IMR-90 (cell line): ENCODE results near the gene MFAP4. TPM values are rescaled to one million over a fixed set of nuclear protein-coding genes. Genes with fewer than 3 reads are reported as not detected.

Experiments used
- ATAC-seq: fragments of 200-7000 bp; cut with Tn5 transposase; 2 replicates; pipeline ENCODE4 v1.9.1; 2020; ENCODE audit warnings: low read depth, mild to moderate bottlenecking, moderate library complexity
- BruUV-seq: library from RNA; stranded (reverse); fragments of 400-500 nt; replicated peaks from 2 replicates; lab custom pipeline; 2021; lab: Mats Ljungman, UMichigan
- CTCF ChIA-PET: fragments of 300-600 bp; formaldehyde crosslinking; extraction: SDS; loops from one replicate; lab custom pipeline; 2021; ENCODE audit warnings: antibody characterized with exemption; lab: Yijun Ruan, JAX
- POLR2A ChIA-PET: fragments of 300-600 bp; sonication (Branson Sonifier 250); formaldehyde crosslinking; loops from one replicate; lab custom pipeline; 2022; ENCODE audit warnings: antibody characterized with exemption; ENCODE audit not compliant: unreplicated experiment; lab: Charles Lee
- DNase-seq: peaks from one replicate; pipeline ENCODE4 v3.0.0; 2013
- H2AFZ ChIP-seq: replicated peaks from 2 replicates; pipeline ENCODE3; 2013; ENCODE audit warnings: low read length, mild to moderate bottlenecking; ENCODE audit not compliant: poor library complexity
- H2AK5ac ChIP-seq: 2 replicates; pipeline ENCODE4 v1.6.1; 2013; ENCODE audit warnings: low read depth, low read length, inconsistent platforms
- H2AK9ac ChIP-seq: replicated peaks from 2 replicates; pipeline ENCODE3; 2013; ENCODE audit warnings: mild to moderate bottlenecking, low read depth, low read length, moderate library complexity; ENCODE audit not compliant: poor library complexity
- H2BK120ac ChIP-seq: 2 replicates; pipeline ENCODE4 v1.6.1; 2013; ENCODE audit warnings: low read depth, low read length, inconsistent platforms
- H2BK15ac ChIP-seq: 3 replicates; pipeline ENCODE4 v1.6.1; 2013; ENCODE audit warnings: low read depth, low read length, inconsistent platforms
- H2BK20ac ChIP-seq: 2 replicates; pipeline ENCODE4 v1.6.1; 2013; ENCODE audit warnings: low read depth, mild to moderate bottlenecking, inconsistent platforms, low read length, moderate library complexity
- H2BK5ac ChIP-seq: 2 replicates; pipeline ENCODE4 v1.6.1; 2013; ENCODE audit warnings: mild to moderate bottlenecking, low read depth, low read length, inconsistent platforms; ENCODE audit not compliant: poor library complexity, severe bottlenecking
- H3K14ac ChIP-seq: replicated peaks from 2 replicates; pipeline ENCODE4 v1.6.1; 2013; ENCODE audit warnings: low read depth, low read length, inconsistent platforms
- H3K18ac ChIP-seq: 2 replicates; pipeline ENCODE4 v1.6.1; 2013; ENCODE audit warnings: low read depth, low read length, control low read depth
- H3K23ac ChIP-seq: 2 replicates; pipeline ENCODE4 v1.6.1; 2013; ENCODE audit warnings: low read depth, low read length, inconsistent platforms
- H3K27ac ChIP-seq: 2 replicates; pipeline ENCODE4 v1.5.1; 2013; ENCODE audit warnings: mild to moderate bottlenecking, control low read depth, low read length; ENCODE audit not compliant: insufficient read depth
- H3K27me3 ChIP-seq: 2 replicates; pipeline ENCODE4 v1.6.1; 2013; ENCODE audit warnings: low read length; ENCODE audit not compliant: control insufficient read depth, insufficient read depth
- H3K36me3 ChIP-seq: 2 replicates; pipeline ENCODE4 v1.6.1; 2013; ENCODE audit warnings: low read length, mixed read lengths; ENCODE audit not compliant: control insufficient read depth, insufficient read depth
- H3K4ac ChIP-seq: 2 replicates; pipeline ENCODE4 v1.6.1; 2013; ENCODE audit warnings: low read depth, low read length, inconsistent platforms
- H3K4me1 ChIP-seq: 2 replicates; pipeline ENCODE4 v1.6.1; 2013; ENCODE audit warnings: low read length, mixed read lengths; ENCODE audit not compliant: control insufficient read depth, insufficient read depth
- H3K4me2 ChIP-seq: 2 replicates; pipeline ENCODE4 v1.6.1; 2013; ENCODE audit warnings: low read depth, mild to moderate bottlenecking, control low read depth, low read length, moderate library complexity
- H3K4me3 ChIP-seq: 2 replicates; pipeline ENCODE4 v1.5.1; 2013; ENCODE audit warnings: low read depth, mild to moderate bottlenecking, control low read depth, low read length, moderate library complexity; ENCODE audit not compliant: insufficient read depth
- H3K56ac ChIP-seq: 2 replicates; pipeline ENCODE4 v1.6.1; 2013; ENCODE audit warnings: low read length, inconsistent platforms; ENCODE audit not compliant: insufficient read depth; ENCODE audit errors: extremely low read depth
- H3K79me1 ChIP-seq, 2 experiments: 2 replicates each; pipeline ENCODE4 v1.6.1; 2013; ENCODE audit warnings: low read length in 2 of 2, inconsistent platforms in 1 of 2, low read depth in 1 of 2
- H3K9ac ChIP-seq: 2 replicates; pipeline ENCODE4 v1.6.1; 2013; ENCODE audit warnings: low read depth, low read length, control low read depth
- H3K9me1 ChIP-seq: 2 replicates; pipeline ENCODE4 v1.6.1; 2013; ENCODE audit warnings: low read length, inconsistent platforms; ENCODE audit not compliant: insufficient read depth
- H3K9me3 ChIP-seq: 2 replicates; pipeline ENCODE4 v1.6.1; 2013; ENCODE audit warnings: low read length; ENCODE audit not compliant: control insufficient read depth, insufficient read depth
- H4K20me1 ChIP-seq: 2 replicates; pipeline ENCODE4 v1.6.1; 2013; ENCODE audit warnings: low read length, inconsistent platforms; ENCODE audit not compliant: insufficient read depth
- H4K5ac ChIP-seq: 2 replicates; pipeline ENCODE4 v1.6.1; 2013; ENCODE audit warnings: mild to moderate bottlenecking, low read depth, low read length, control low read depth
- H4K8ac ChIP-seq, 2 experiments: 2 replicates each; pipeline ENCODE4 v1.6.1; 2013; ENCODE audit warnings: low read depth in 2 of 2, low read length in 2 of 2, control low read depth in 1 of 2, inconsistent platforms in 1 of 2
- H4K91ac ChIP-seq: 2 replicates; pipeline ENCODE4 v1.6.1; 2013; ENCODE audit warnings: low read depth, low read length, inconsistent platforms; ENCODE audit not compliant: insufficient read depth
- BHLHE40 ChIP-seq: fragments of 150-350 bp; IDR thresholded peaks from 2 replicates; pipeline ENCODE4 v1.6.1; 2016; ENCODE audit warnings: mild to moderate bottlenecking, low read depth, low read length
- CEBPB ChIP-seq: IDR thresholded peaks from 2 replicates; pipeline ENCODE4 v1.6.1; 2012; ENCODE audit warnings: low read depth, low read length, improper control_type of control experiment
- CHD1 ChIP-seq: IDR thresholded peaks from 2 replicates; pipeline ENCODE4 v1.6.1; 2012; ENCODE audit warnings: low read depth, low read length, improper control_type of control experiment
- FOS ChIP-seq: fragments of 150-350 bp; IDR thresholded peaks from 2 replicates; pipeline ENCODE4 v1.6.1; 2016; ENCODE audit warnings: low read depth, low read length
- MAFK ChIP-seq: IDR thresholded peaks from 2 replicates; pipeline ENCODE4 v1.6.1; 2012; ENCODE audit warnings: low read depth, low read length, improper control_type of control experiment
- MAZ ChIP-seq: IDR thresholded peaks from 2 replicates; pipeline ENCODE4 v1.6.1; 2012; ENCODE audit warnings: low read depth, mild to moderate bottlenecking, low read length, improper control_type of control experiment, moderate library complexity, borderline replicate concordance
- MXI1 ChIP-seq: IDR thresholded peaks from 2 replicates; pipeline ENCODE4 v1.6.1; 2012; ENCODE audit warnings: low read depth, mild to moderate bottlenecking, low read length, moderate library complexity, borderline replicate concordance
- NFE2L2 ChIP-seq: fragments of 150-350 bp; IDR thresholded peaks from 2 replicates; pipeline ENCODE4 v1.6.1; 2016; ENCODE audit warnings: low read depth, mild to moderate bottlenecking, low read length
- POLR2A ChIP-seq: IDR thresholded peaks from 2 replicates; pipeline ENCODE4 v1.6.1; 2012; ENCODE audit warnings: mild to moderate bottlenecking, low read depth, low read length
- RAD21 ChIP-seq: IDR thresholded peaks from 2 replicates; pipeline ENCODE4 v1.6.1; 2012; ENCODE audit warnings: low read length, improper control_type of control experiment
- RCOR1 ChIP-seq: IDR thresholded peaks from 2 replicates; pipeline ENCODE4 v1.6.1; 2012; ENCODE audit warnings: mild to moderate bottlenecking, low read length, improper control_type of control experiment; ENCODE audit not compliant: insufficient replicate concordance
- RFX5 ChIP-seq: IDR thresholded peaks from 2 replicates; pipeline ENCODE4 v1.8.0; 2012; ENCODE audit warnings: low read depth, mild to moderate bottlenecking, low read length, moderate library complexity
- SMC3 ChIP-seq: fragments of 150-350 bp; IDR thresholded peaks from 2 replicates; pipeline ENCODE4 v1.6.1; 2016; ENCODE audit warnings: low read depth, mild to moderate bottlenecking, antibody characterized with exemption, low read length, moderate library complexity
- WGBS, 2 experiments: methylation state at CpG; one replicate each; pipeline versions ENCODE4 v1.1.5 to v1.1.7; 2013; ENCODE audit warnings: missing lambda C conversion rate in 2 of 2; ENCODE audit not compliant: insufficient read length in 1 of 2; ENCODE audit errors: extremely low coverage in 2 of 2; 5-methylcytosine and 5-hydroxymethylcytosine counted together
- dilution Hi-C: fragments of 300-500 bp; cut with HindIII; formaldehyde crosslinking; loops from one replicate; pipeline ENCODE4 v1.14.3; 2018; ENCODE audit warnings: low sequenced_read_pairs; ENCODE audit not compliant: unreplicated experiment
- in situ Hi-C: fragments of 300-500 bp; cut with MboI; formaldehyde crosslinking; loops from 3 replicates; pipeline ENCODE4 v1.14.3; 2019; ENCODE audit warnings: low sequenced_read_pairs, inconsistent platforms, mixed read lengths
- intact Hi-C: fragments of 100-400 bp; cut with micrococcal nuclease; formaldehyde crosslinking; loops from 2 replicates; pipeline ENCODE4 v1.10.0; 2022
- polyA plus RNA-seq, 3 experiments: library from polyadenylated mRNA; depleted of rRNA; stranded (reverse); fragments of >200 nt; gene quantifications; 2 replicates each; pipeline ENCODE4 v1.2.3, GENCODE V29; 2012; ENCODE audit warnings: low replicate concordance in 1 of 3
- total RNA-seq: library from RNA; depleted of rRNA; stranded (reverse); fragments of >200 nt; gene quantifications from 2 replicates; pipeline ENCODE4 v1.2.3, GENCODE V29; 2012
- TF ChIP-seq, protein P1 (sequence below): conservative IDR thresholded peaks from 2 replicates; pipeline ENCODE4 v1.5.1; 2012; ENCODE audit warnings: mild to moderate bottlenecking, low read depth, low read length, improper control_type of control experiment
- TF ChIP-seq, protein P2 (sequence below): fragments of 150-350 bp; IDR thresholded peaks from 2 replicates; pipeline ENCODE4 v1.6.1; 2016; ENCODE audit warnings: low read depth, mild to moderate bottlenecking, low read length, moderate library complexity, borderline replicate concordance
- TF ChIP-seq, protein P3 (sequence below): fragments of 150-350 bp; IDR thresholded peaks from 2 replicates; pipeline ENCODE4 v1.6.1; 2017; ENCODE audit warnings: mild to moderate bottlenecking, antibody characterized with exemption, low read length, low read depth

MFAP4 gene
- total and polyA plus RNA-seq, 2 of the 4 experiments (the other 2 are of a cell fraction): 7.0 to 71.6 TPM

DNA sequence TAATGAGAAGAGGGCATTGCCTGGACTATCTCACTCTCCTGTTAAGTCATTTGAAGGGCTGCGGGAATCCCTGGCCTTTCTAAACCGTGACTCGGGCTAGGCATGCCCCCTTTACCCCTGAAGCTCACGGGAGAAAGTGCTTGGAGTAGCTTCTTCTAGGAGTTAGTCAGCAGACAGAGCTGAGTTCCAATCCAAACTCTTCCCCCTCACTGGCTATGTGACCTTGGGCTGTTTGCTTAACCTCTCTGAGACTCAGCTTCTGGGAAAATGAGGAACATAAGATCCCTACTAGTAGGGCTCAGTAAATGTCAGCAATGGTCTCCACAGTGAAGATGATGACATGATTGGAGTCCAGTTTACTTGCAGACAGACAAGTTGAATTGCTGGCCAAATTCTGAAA lies 18.8 kb downstream of the MFAP4 start:
- Histone ChIP-seq H3K27me3 (no peaks in the 10 kb centered on the region), H3K9ac (no peak overlapping the region), H3K27ac (no peak overlapping the region), H3K36me3 (peaks cover 2% of the 10 kb centered on the region; the same call in 1 of the 2 replicates), H4K5ac (no peak overlapping the region), H3K9me3 (no peaks in the 10 kb centered on the region), H2BK15ac (no peak overlapping the region), H2AK9ac (no peak overlapping the region), H3K79me1 (no peaks in the 10 kb centered on the region), H2AK5ac (no peak overlapping the region), H2BK120ac (no peak overlapping the region), H2AFZ (no peak overlapping the region), H2BK20ac (no peak overlapping the region), H3K4me3 (no peak overlapping the region), H3K56ac (no peak overlapping the region), H3K4me1 (peaks cover 12% of the 10 kb centered on the region), H3K4ac (no peak overlapping the region), H3K18ac (no peak overlapping the region), H3K9me1 (no peaks in the 10 kb centered on the region), H3K14ac (no peak overlapping the region), H3K4me2 (no peak overlapping the region), H4K8ac (no peak overlapping the region), H4K91ac (no peak overlapping the region), H4K20me1 (no peaks in the 10 kb centered on the region), H3K23ac (no peak overlapping the region), H2BK5ac (no peak overlapping the region)
- WGBS, 2 experiments: no CpG with 5 or more reads among the region's 4 CpGs
- ATAC-seq (peak; percentile 13), DNase-seq (peak; percentile 37)
- TF ChIP-seq FOS (no peak), CEBPB (no peak), CHD1 (no peak), NFE2L2 (no peak), RAD21 (no peak), MAFK (no peak), MXI1 (no peak), MAZ (no peak), SMC3 (no peak), RCOR1 (no peak), POLR2A (no peak), RFX5 (no peak), BHLHE40 (no peak)
- TF ChIP-seq, protein P1, sequence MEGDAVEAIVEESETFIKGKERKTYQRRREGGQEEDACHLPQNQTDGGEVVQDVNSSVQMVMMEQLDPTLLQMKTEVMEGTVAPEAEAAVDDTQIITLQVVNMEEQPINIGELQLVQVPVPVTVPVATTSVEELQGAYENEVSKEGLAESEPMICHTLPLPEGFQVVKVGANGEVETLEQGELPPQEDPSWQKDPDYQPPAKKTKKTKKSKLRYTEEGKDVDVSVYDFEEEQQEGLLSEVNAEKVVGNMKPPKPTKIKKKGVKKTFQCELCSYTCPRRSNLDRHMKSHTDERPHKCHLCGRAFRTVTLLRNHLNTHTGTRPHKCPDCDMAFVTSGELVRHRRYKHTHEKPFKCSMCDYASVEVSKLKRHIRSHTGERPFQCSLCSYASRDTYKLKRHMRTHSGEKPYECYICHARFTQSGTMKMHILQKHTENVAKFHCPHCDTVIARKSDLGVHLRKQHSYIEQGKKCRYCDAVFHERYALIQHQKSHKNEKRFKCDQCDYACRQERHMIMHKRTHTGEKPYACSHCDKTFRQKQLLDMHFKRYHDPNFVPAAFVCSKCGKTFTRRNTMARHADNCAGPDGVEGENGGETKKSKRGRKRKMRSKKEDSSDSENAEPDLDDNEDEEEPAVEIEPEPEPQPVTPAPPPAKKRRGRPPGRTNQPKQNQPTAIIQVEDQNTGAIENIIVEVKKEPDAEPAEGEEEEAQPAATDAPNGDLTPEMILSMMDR: no peak
- TF ChIP-seq, protein P2, sequence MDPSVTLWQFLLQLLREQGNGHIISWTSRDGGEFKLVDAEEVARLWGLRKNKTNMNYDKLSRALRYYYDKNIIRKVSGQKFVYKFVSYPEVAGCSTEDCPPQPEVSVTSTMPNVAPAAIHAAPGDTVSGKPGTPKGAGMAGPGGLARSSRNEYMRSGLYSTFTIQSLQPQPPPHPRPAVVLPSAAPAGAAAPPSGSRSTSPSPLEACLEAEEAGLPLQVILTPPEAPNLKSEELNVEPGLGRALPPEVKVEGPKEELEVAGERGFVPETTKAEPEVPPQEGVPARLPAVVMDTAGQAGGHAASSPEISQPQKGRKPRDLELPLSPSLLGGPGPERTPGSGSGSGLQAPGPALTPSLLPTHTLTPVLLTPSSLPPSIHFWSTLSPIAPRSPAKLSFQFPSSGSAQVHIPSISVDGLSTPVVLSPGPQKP: no peak
- TF ChIP-seq, protein P3, sequence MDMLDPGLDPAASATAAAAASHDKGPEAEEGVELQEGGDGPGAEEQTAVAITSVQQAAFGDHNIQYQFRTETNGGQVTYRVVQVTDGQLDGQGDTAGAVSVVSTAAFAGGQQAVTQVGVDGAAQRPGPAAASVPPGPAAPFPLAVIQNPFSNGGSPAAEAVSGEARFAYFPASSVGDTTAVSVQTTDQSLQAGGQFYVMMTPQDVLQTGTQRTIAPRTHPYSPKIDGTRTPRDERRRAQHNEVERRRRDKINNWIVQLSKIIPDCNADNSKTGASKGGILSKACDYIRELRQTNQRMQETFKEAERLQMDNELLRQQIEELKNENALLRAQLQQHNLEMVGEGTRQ: no peak
- intact Hi-C loops (no loop called here), dilution Hi-C loops (no loop called here), in situ Hi-C loops (loop anchor here (5.0 kb wide), 1 partner anchor 134 kb away; no protein-coding TSS in a partner anchor)
- CTCF ChIA-PET: interaction anchor here (1.1 kb wide), 1 partner anchor 79 kb away, joined by 3 read pairs; no protein-coding TSS in a partner anchor
- BruUV-seq: no TSS peak
- POLR2A ChIA-PET: no interaction called here
